Endothelial cell of umbilical vein (primary cell): ENCODE results near the gene NR2E3. TPM values are rescaled to one million over a fixed set of nuclear protein-coding genes. Genes with fewer than 3 reads are reported as not detected.

Source experiments
- Bru-seq: library from RNA; stranded (reverse); fragments of 400-500 nt; gene quantifications from one replicate; lab custom pipeline; 2021; lab: Mats Ljungman, UMichigan
- BruChase-seq, 2 experiments: library from RNA; stranded (reverse); fragments of 400-500 nt; gene quantifications; one replicate each; lab custom pipeline; 2021; lab: Mats Ljungman, UMichigan
- BruUV-seq: library from RNA; stranded (reverse); fragments of 400-500 nt; replicated peaks from 2 replicates; lab custom pipeline; 2021; lab: Mats Ljungman, UMichigan
- CTCF ChIA-PET: fragments of 300-600, 350-600 bp; sonication (Branson Sonifier 250); formaldehyde crosslinking; loops from one replicate; lab custom pipeline; 2021; ENCODE audit warnings: antibody characterized with exemption, inconsistent platforms; lab: Charles Lee
- POLR2A ChIA-PET: fragments of 300-600, 350-600 bp; sonication (Branson Sonifier 250); formaldehyde crosslinking; loops from one replicate; lab custom pipeline; 2021; ENCODE audit warnings: antibody characterized with exemption, inconsistent platforms; lab: Charles Lee
- DNase-seq: peaks from one replicate; pipeline ENCODE4 v3.0.0-alpha.2; 2011; ENCODE audit warnings: low read depth, low spot score
- FAIRE-seq: peaks from 2 replicates; lab custom pipeline; 2011; peaks lifted over from hg19 to GRCh38; lab: Jason Lieb, UNC
- H2AFZ ChIP-seq: 2 replicates; pipeline ENCODE4 v1.6.0; 2012; ENCODE audit warnings: low read depth, low read length, control low read depth, inconsistent platforms
- H3K27ac ChIP-seq: 2 replicates; pipeline ENCODE4 v1.5.1; 2011; ENCODE audit warnings: low read depth, mild to moderate bottlenecking, control low read depth, low read length, moderate library complexity; ENCODE audit not compliant: insufficient read depth
- H3K27me3 ChIP-seq, 2 experiments: 2 replicates each; pipeline versions ENCODE4 v1.6.0 to v1.6.1; 2011; ENCODE audit warnings: low read length in 2 of 2, mixed read lengths in 1 of 2; ENCODE audit not compliant: control insufficient read depth in 2 of 2, insufficient read depth in 2 of 2
- H3K36me3 ChIP-seq, 2 experiments: 2 replicates in 1 of 2; 3 replicates in 1 of 2; pipeline ENCODE4 v1.5.1; 2011; ENCODE audit warnings: low read length in 2 of 2, mild to moderate bottlenecking in 1 of 2, moderate library complexity in 1 of 2; ENCODE audit not compliant: control insufficient read depth in 2 of 2, insufficient read depth in 2 of 2; ENCODE audit errors: extremely low read depth in 1 of 2
- H3K4me1 ChIP-seq: 3 replicates; pipeline ENCODE4 v1.5.1; 2011; ENCODE audit warnings: mild to moderate bottlenecking, low read length; ENCODE audit not compliant: control insufficient read depth, insufficient read depth; ENCODE audit errors: extremely low read depth
- H3K4me2 ChIP-seq: 2 replicates; pipeline ENCODE4 v1.6.1; 2011; ENCODE audit warnings: low read length, control low read depth, mixed read lengths; ENCODE audit not compliant: insufficient read depth
- H3K4me3 ChIP-seq, 3 experiments: fragments of 200-600 bp in 1 of 3; sonication (generic), shearing (Covaris generic) in 1 of 3; replicated peaks in 1 of 3; 2 replicates each; pipeline ENCODE4 v1.5.1; 2011 to 2016; ENCODE audit warnings: control low read depth in 3 of 3, low read length in 3 of 3, mild to moderate bottlenecking in 2 of 3, inconsistent platforms in 1 of 3, low read depth in 1 of 3, moderate library complexity in 1 of 3; ENCODE audit not compliant: insufficient read depth in 1 of 3
- H3K79me2 ChIP-seq: 2 replicates; pipeline ENCODE4 v1.6.0; 2012; ENCODE audit warnings: low read length, inconsistent platforms; ENCODE audit not compliant: control insufficient read depth, insufficient read depth
- H3K9ac ChIP-seq: replicated peaks from 2 replicates; pipeline ENCODE3; 2011; ENCODE audit warnings: low read length, control low read depth; ENCODE audit not compliant: insufficient read depth; ENCODE audit errors: extremely low read depth
- H3K9me1 ChIP-seq: replicated peaks from 3 replicates; pipeline ENCODE4 v1.6.0; 2011; ENCODE audit warnings: mild to moderate bottlenecking, low read length; ENCODE audit not compliant: control insufficient read depth, insufficient read depth; ENCODE audit errors: extremely low read depth
- H3K9me3 ChIP-seq: replicated peaks from 2 replicates; pipeline ENCODE4 v1.5.1; 2012; ENCODE audit warnings: low read length, inconsistent platforms; ENCODE audit not compliant: control insufficient read depth, insufficient read depth
- H4K20me1 ChIP-seq: replicated peaks from 2 replicates; pipeline ENCODE3; 2011; ENCODE audit warnings: mild to moderate bottlenecking, low read length; ENCODE audit not compliant: control insufficient read depth, insufficient read depth; ENCODE audit errors: extremely low read depth
- CTCF ChIP-seq, 2 donors: IDR thresholded peaks; 1 replicate in 1 of 2; 2 replicates in 1 of 2; pipeline ENCODE4 v1.5.1; 2011; ENCODE audit warnings: low read length in 2 of 2, mild to moderate bottlenecking in 2 of 2, moderate library complexity in 2 of 2, control low read depth in 1 of 2, inconsistent platforms in 1 of 2, low read depth in 1 of 2; ENCODE audit not compliant: insufficient read depth in 1 of 2; ENCODE audit errors: extremely low read depth in 1 of 2
- EZH2 ChIP-seq: IDR thresholded peaks from 2 replicates; pipeline ENCODE4 v1.6.1; 2012; ENCODE audit warnings: borderline replicate concordance, low read depth, mild to moderate bottlenecking, moderate library complexity, low read length, inconsistent platforms; ENCODE audit not compliant: severe bottlenecking
- FOS ChIP-seq: IDR thresholded peaks from 2 replicates; pipeline ENCODE4 v1.6.1; 2011; ENCODE audit warnings: mild to moderate bottlenecking, low read length, moderate library complexity, borderline replicate concordance; ENCODE audit not compliant: insufficient read depth
- GATA2 ChIP-seq: IDR thresholded peaks from 2 replicates; pipeline ENCODE4 v1.7.0; 2011; ENCODE audit warnings: low read depth, mild to moderate bottlenecking, moderate library complexity, mixed read lengths, low read length; ENCODE audit not compliant: insufficient read length, insufficient read depth
- JUN ChIP-seq: IDR thresholded peaks from 2 replicates; pipeline ENCODE4 v1.6.1; 2011; ENCODE audit warnings: borderline replicate concordance, low read depth; ENCODE audit not compliant: insufficient read length, insufficient read depth
- MAX ChIP-seq: IDR thresholded peaks from 2 replicates; pipeline ENCODE4 v1.6.1; 2011; ENCODE audit not compliant: insufficient read depth, insufficient read length
- MYC ChIP-seq: IDR thresholded peaks from one replicate; pipeline ENCODE4 v1.6.1; 2011; ENCODE audit warnings: mild to moderate bottlenecking, low read depth, low read length
- POLR2A ChIP-seq: IDR thresholded peaks from 2 replicates; pipeline ENCODE4 v1.6.1; 2012; ENCODE audit warnings: low read depth, mild to moderate bottlenecking, control low read depth, low read length
- POLR2AphosphoS5 ChIP-seq: IDR thresholded peaks from 2 replicates; pipeline ENCODE4 v1.6.1; 2012; ENCODE audit warnings: low read depth, mild to moderate bottlenecking, control low read depth, low read length, moderate library complexity; ENCODE audit not compliant: insufficient read depth
- dilution Hi-C: fragments of 300-500 bp; cut with MboI; formaldehyde crosslinking; loops from one replicate; pipeline ENCODE4 v1.15.0; 2019; ENCODE audit warnings: low sequenced_read_pairs; ENCODE audit not compliant: extremely low pct_ligation_motif_present
- intact Hi-C: fragments of 100-400 bp; cut with micrococcal nuclease; formaldehyde crosslinking; loops from one replicate; pipeline ENCODE4 v1.10.0; 2022
- long read RNA-seq: library from polyadenylated mRNA; stranded (forward); transcript quantifications from one replicate; pipeline ENCODE4 v2.0.0, GENCODE V29; 2021
- polyA minus RNA-seq, 3 experiments: library from RNA; depleted of rRNA, polyadenylated mRNA; stranded (reverse); fragments of >200 nt; gene quantifications; 1 replicate in 1 of 3; 2 replicates in 2 of 3; pipeline ENCODE4 v1.2.3, GENCODE V29; 2011
- polyA plus RNA-seq, 4 experiments: library from polyadenylated mRNA; depleted of rRNA in 3 of 4; stranded (reverse) in 3 of 4; unstranded in 1 of 4; fragments of >200 nt; gene quantifications; 2 replicates each; pipeline versions ENCODE4 v1.2.1 to v1.2.3, GENCODE V29; 2011 to 2012; ENCODE audit warnings: missing spikeins in 1 of 4
- total RNA-seq: library from RNA; stranded (reverse); gene quantifications from 2 replicates; pipeline ENCODE4 v1.2.3, GENCODE V29; 2021

Gene NR2E3
- total RNA-seq: 0.25 and 0.38 TPM in 2 replicates
- 0.03 and 0.04 TPM in 2 replicates for polyA plus RNA-seq
- 0.03 TPM in 1 of 2 replicates, not detected in the other for polyA plus RNA-seq (2011; cell fraction: cytosol; rRNA removed)
- 0.37 and 0.42 TPM in 2 replicates for polyA plus RNA-seq (2011; cell fraction: nucleus; rRNA removed)
- 0.10 and 0.50 TPM in 2 replicates for polyA plus RNA-seq (2012)
- polyA minus RNA-seq: 0.15 TPM in 1 of 2 replicates, not detected in the other
- polyA minus RNA-seq (2011; cell fraction: cytosol; rRNA and poly(A)+ RNA removed): not detected
- 1.1 and 2.3 TPM in 2 replicates for polyA minus RNA-seq (2011; cell fraction: nucleus; rRNA and poly(A)+ RNA removed)
- percentile 33 among the genes with signal in this experiment for Bru-seq, nascent RNA
- BruChase-seq, experiment 1, labeled RNA remaining after a 6-hour chase: percentile 33 among the genes with signal in this experiment
- BruChase-seq, experiment 2, labeled RNA remaining after a 2-hour chase: percentile 45 among the genes with signal in this experiment
- long read RNA-seq, partial matches to known transcripts: 0 of 2 reads
- long read RNA-seq, other reads (novel, unspliced or antisense): 2 of 2 reads

GRCh38 chr15:71810256-71811035 lies at the start of gene NR2E3:
TSS of gene NR2E3 (plus strand) at chr15:71810554. CDS start at chr15:71810744, 190 bp downstream.
- no peak within 1 kb of the TSS for H3K4me2 ChIP-seq
- ChIA-PET CTCF (interaction anchor here (1.0 to 12.4 kb wide), 2 partner anchors 40 to 58 kb away, joined by 3 to 235 read pairs; no protein-coding TSS in a partner anchor), POLR2A (no interaction called here)
- no peak within 1 kb of the TSS for H2AFZ ChIP-seq
- DNase-seq (no peak), FAIRE-seq (no peak)
- intact Hi-C loops: no loop called here
- H3K36me3 ChIP-seq: no peaks in the 10 kb centered on the region
- TF ChIP-seq CTCF (IDR thresholded peaks at IDR 0.05; ENCODE audit: extremely low read depth in 1 of 2, insufficient read depth in 1 of 2, low read depth in 1 of 2, low read length in 2 of 2): no peak
- TF ChIP-seq POLR2AphosphoS5: no peak
- no peak for TF ChIP-seq GATA2
- TF ChIP-seq FOS: no peak
- no peak for TF ChIP-seq EZH2
- no peak for TF ChIP-seq MAX
- TF ChIP-seq MYC: no peak
- TF ChIP-seq POLR2A: no peak
- TF ChIP-seq JUN: no peak
- no peak within 1 kb of the TSS for H3K4me3 ChIP-seq
- no peaks in the 10 kb centered on the region for H3K27me3 ChIP-seq
- H3K4me1 ChIP-seq: peaks cover 14% of the 10 kb centered on the region
- H3K9me3 ChIP-seq: no peaks in the 10 kb centered on the region
- H3K79me2 ChIP-seq: no peaks in the 10 kb centered on the region
- BruUV-seq: no TSS peak
- H4K20me1 ChIP-seq: no peaks in the 10 kb centered on the region
- dilution Hi-C loops: no loop called here
- no peaks in the 10 kb centered on the region for H3K9me1 ChIP-seq
- H3K9ac ChIP-seq: no peak within 1 kb of the TSS
- H3K27ac ChIP-seq: no peak within 1 kb of the TSS
